H9 (cell line): ENCODE data around the gene TMEM204. TPM values are rescaled to one million over a fixed set of nuclear protein-coding genes. Genes with fewer than 3 reads are reported as not detected.

Experiments used
- DNase-seq: peaks from one replicate; pipeline ENCODE4 v3.0.0-alpha.2; 2017
- H2AFZ ChIP-seq: one replicate; pipeline ENCODE4 v1.6.1; 2013; ENCODE audit warnings: mild to moderate bottlenecking, low read length, control low read depth, moderate library complexity
- H2AK5ac ChIP-seq: 2 replicates; pipeline ENCODE4 v1.6.1; 2013; ENCODE audit warnings: low read length, control low read depth, mixed read lengths; ENCODE audit not compliant: insufficient read length
- H2BK120ac ChIP-seq: one replicate; pipeline ENCODE4 v1.6.1; 2013; ENCODE audit warnings: low read depth, mild to moderate bottlenecking, low read length, control low read depth, inconsistent platforms; ENCODE audit not compliant: poor library complexity, severe bottlenecking
- H2BK12ac ChIP-seq: 2 replicates; pipeline ENCODE4 v1.6.1; 2013; ENCODE audit warnings: low read length, control low read depth, mixed read lengths, low read depth; ENCODE audit not compliant: insufficient read length
- H2BK15ac ChIP-seq: 2 replicates; pipeline ENCODE4 v1.6.1; 2013; ENCODE audit warnings: low read depth, low read length, control low read depth
- H2BK20ac ChIP-seq: one replicate; pipeline ENCODE4 v1.6.1; 2013; ENCODE audit warnings: low read depth, mild to moderate bottlenecking, low read length, control low read depth, inconsistent platforms; ENCODE audit not compliant: poor library complexity, severe bottlenecking
- H2BK5ac ChIP-seq: 2 replicates; pipeline ENCODE4 v1.6.1; 2013; ENCODE audit warnings: low read length, control low read depth, mixed read lengths; ENCODE audit not compliant: insufficient read length
- H3K14ac ChIP-seq: 2 replicates; pipeline ENCODE4 v1.6.1; 2013; ENCODE audit warnings: low read length, control low read depth; ENCODE audit not compliant: insufficient read depth
- H3K18ac ChIP-seq: 2 replicates; pipeline ENCODE4 v1.6.1; 2013; ENCODE audit warnings: low read depth, mild to moderate bottlenecking, mixed read lengths, low read length, control low read depth; ENCODE audit not compliant: insufficient read length
- H3K23ac ChIP-seq: 2 replicates; pipeline ENCODE4 v1.6.1; 2013; ENCODE audit warnings: low read length, control low read depth, mixed read lengths, low read depth; ENCODE audit not compliant: insufficient read length
- H3K23me2 ChIP-seq: 2 replicates; pipeline ENCODE4 v1.6.1; 2013; ENCODE audit warnings: low read depth, mild to moderate bottlenecking, mixed read lengths, low read length, control low read depth; ENCODE audit not compliant: insufficient read length, poor library complexity, severe bottlenecking
- H3K27ac ChIP-seq: 2 replicates; pipeline ENCODE4 v1.5.1; 2013; ENCODE audit warnings: low read length, control low read depth, mixed read lengths, low read depth; ENCODE audit not compliant: insufficient read length
- H3K27me3 ChIP-seq: 2 replicates; pipeline ENCODE4 v1.6.1; 2013; ENCODE audit warnings: low read length, control low read depth, inconsistent platforms; ENCODE audit not compliant: insufficient read depth
- H3K4ac ChIP-seq: 2 replicates; pipeline ENCODE4 v1.6.1; 2013; ENCODE audit warnings: low read depth, mild to moderate bottlenecking, control low read depth, inconsistent platforms, low read length, moderate library complexity
- H3K4me1 ChIP-seq: 2 replicates; pipeline ENCODE4 v1.6.1; 2013; ENCODE audit warnings: low read length, control low read depth, inconsistent platforms; ENCODE audit not compliant: insufficient read depth
- H3K4me2 ChIP-seq: 2 replicates; pipeline ENCODE4 v1.6.1; 2013; ENCODE audit warnings: low read length, control low read depth, mixed read lengths; ENCODE audit not compliant: insufficient read length, insufficient read depth
- H3K56ac ChIP-seq: 2 replicates; pipeline ENCODE4 v1.6.1; 2013; ENCODE audit warnings: low read depth, mild to moderate bottlenecking, mixed read lengths, low read length, control low read depth; ENCODE audit not compliant: insufficient read length
- H3K79me1 ChIP-seq: 2 replicates; pipeline ENCODE4 v1.6.1; 2013; ENCODE audit warnings: low read depth, mild to moderate bottlenecking, moderate library complexity, low read length, control low read depth, inconsistent platforms; ENCODE audit not compliant: insufficient read depth, poor library complexity, severe bottlenecking
- H3K79me2 ChIP-seq: 2 replicates; pipeline ENCODE4 v1.6.1; 2013; ENCODE audit warnings: low read length, control low read depth, inconsistent platforms; ENCODE audit not compliant: insufficient read depth
- H3K9ac ChIP-seq: 2 replicates; pipeline ENCODE4 v1.6.1; 2013; ENCODE audit warnings: low read length, control low read depth, mixed read lengths; ENCODE audit not compliant: insufficient read length; ENCODE audit errors: extremely low read depth
- H3K9me3 ChIP-seq: one replicate; pipeline ENCODE4 v1.6.1; 2013; ENCODE audit warnings: low read depth, low read length, inconsistent platforms; ENCODE audit not compliant: control insufficient read depth
- H3T11ph ChIP-seq: one replicate; pipeline ENCODE4 v1.6.1; 2013; ENCODE audit warnings: mild to moderate bottlenecking, low read length, control low read depth, inconsistent platforms
- H4K20me1 ChIP-seq: one replicate; pipeline ENCODE4 v1.6.1; 2013; ENCODE audit not compliant: control insufficient read depth, insufficient read length, insufficient read depth
- H4K5ac ChIP-seq: 2 replicates; pipeline ENCODE4 v1.6.1; 2013; ENCODE audit warnings: low read depth, mild to moderate bottlenecking, mixed read lengths, low read length, control low read depth; ENCODE audit not compliant: insufficient read length
- H4K8ac ChIP-seq: replicated peaks from 2 replicates; pipeline ENCODE4 v1.6.1; 2013; ENCODE audit warnings: low read length, control low read depth, mixed read lengths, low read depth; ENCODE audit not compliant: insufficient read length
- H4K91ac ChIP-seq: 2 replicates; pipeline ENCODE4 v1.6.1; 2013; ENCODE audit warnings: low read depth, mild to moderate bottlenecking, moderate library complexity, mixed read lengths, low read length, control low read depth; ENCODE audit not compliant: insufficient read length
- H3K27ac Mint-ChIP-seq, 3 experiments: 2 replicates in 2 of 3; 3 replicates in 1 of 3; pipeline ENCODE4 v1.8.0; 2020 to 2021; ENCODE audit warnings: mixed read lengths in 3 of 3, mild to moderate bottlenecking in 1 of 3, moderate library complexity in 1 of 3
- H3K27me3 Mint-ChIP-seq: 2 replicates; pipeline ENCODE4 v1.8.0; 2021; ENCODE audit warnings: low read depth, mild to moderate bottlenecking, moderate library complexity, mixed read lengths
- H3K36me3 Mint-ChIP-seq, 3 experiments: 2 replicates in 2 of 3; 3 replicates in 1 of 3; pipeline ENCODE4 v1.8.0; 2020 to 2021; ENCODE audit warnings: low read depth in 3 of 3, mixed read lengths in 3 of 3; ENCODE audit not compliant: insufficient read depth in 1 of 3
- H3K4me1 Mint-ChIP-seq, 2 experiments: 2 replicates each; pipeline ENCODE4 v1.8.0; 2020; ENCODE audit warnings: mixed read lengths in 2 of 2
- H3K4me3 Mint-ChIP-seq, 2 experiments: 2 replicates in 1 of 2; 3 replicates in 1 of 2; pipeline ENCODE4 v1.8.0; 2020 to 2021; ENCODE audit warnings: mild to moderate bottlenecking in 2 of 2, mixed read lengths in 2 of 2, moderate library complexity in 1 of 2
- H3K9me3 Mint-ChIP-seq, 2 experiments: 2 replicates in 1 of 2; 3 replicates in 1 of 2; pipeline ENCODE4 v1.8.0; 2020; ENCODE audit warnings: mild to moderate bottlenecking in 2 of 2, mixed read lengths in 2 of 2, moderate library complexity in 1 of 2
- CTCF ChIP-seq: fragments of 200-600 bp; sonication (generic); conservative IDR thresholded peaks from 3 replicates; pipeline ENCODE4 v1.8.0; 2021; ENCODE audit warnings: antibody characterized with exemption, mild to moderate bottlenecking
- WGBS: extraction: QIAGEN DNeasy Blood & Tissue Kit; methylation state at CpG from one replicate; pipeline ENCODE4 v1.1.7; 2013; ENCODE audit warnings: missing lambda C conversion rate, low lambda C conversion rate, mixed read lengths; ENCODE audit not compliant: insufficient read length; ENCODE audit errors: extremely low coverage; 5-methylcytosine and 5-hydroxymethylcytosine counted together
- total RNA-seq: library from RNA; stranded (reverse); gene quantifications from 2 replicates; pipeline ENCODE4 v1.2.1, GENCODE V29; 2021

The TMEM204 gene
- total RNA-seq, 1 experiment from 2014 or later = not detected

- Histone ChIP-seq H2BK12ac (no peak overlapping the region), H3K4ac (no peak overlapping the region), H3K9me3 (no peaks in the 10 kb centered on the region), H2BK120ac (no peak overlapping the region), H3K9ac (no peak overlapping the region), H2BK5ac (no peak overlapping the region), H4K20me1 (no peaks in the 10 kb centered on the region), H3K27ac (no peak overlapping the region), H3K27me3 (no peaks in the 10 kb centered on the region), H3K56ac (no peak overlapping the region), H3K4me2 (no peak overlapping the region), H3K18ac (no peak overlapping the region), H2AFZ (no peak overlapping the region), H3T11ph (no peak overlapping the region), H4K91ac (no peak overlapping the region), H4K5ac (no peak overlapping the region), H3K14ac (no peak overlapping the region), H3K4me1 (no peaks in the 10 kb centered on the region), H2BK15ac (no peak overlapping the region), H2AK5ac (no peak overlapping the region), H3K23me2 (no peaks in the 10 kb centered on the region), H3K79me2 (no peaks in the 10 kb centered on the region), H4K8ac (no peak overlapping the region), H2BK20ac (no peak overlapping the region), H3K23ac (no peak overlapping the region), H3K79me1 (no peaks in the 10 kb centered on the region)
- H3K27ac Mint-ChIP-seq = peak overlapping the region in 1 of 3 experiments; percentile 41; a peak in 1 of 7 replicates
- WGBS = no CpG with 5 or more reads among the region's 26 CpGs
- H3K36me3 Mint-ChIP-seq = no peaks in the 10 kb centered on the region
- DNase-seq = no peak
- no peak overlapping the region for H3K4me3 Mint-ChIP-seq
- no peaks in the 10 kb centered on the region for H3K27me3 Mint-ChIP-seq
- H3K4me1 Mint-ChIP-seq = peaks cover 2 to 3% of the 10 kb centered on the region in 2 experiments; a peak in 2 of 4 replicates
- no peak for TF ChIP-seq CTCF
- H3K9me3 Mint-ChIP-seq = no peaks in the 10 kb centered on the region
Observed at GRCh38 chr16:1545044-1546040, 11.9 kb downstream of the TMEM204 start.
